T-cell (primary cell): ENCODE measurements around the gene RFX2. TPM values are rescaled to one million over a fixed set of nuclear protein-coding genes. Genes with fewer than 3 reads are reported as not detected.
A peak's percentile ranks its signal among the peaks of the same experiment; 100 is the strongest.

ENCODE experiments used
- ATAC-seq, 4 experiments: fragments of 200-7000 bp in 3 of 4; fragments of 150-1000 bp in 1 of 4; cut with Tn5 transposase; replicated peaks in 1 of 4; 1 replicate in 3 of 4; 2 replicates in 1 of 4; pipeline ENCODE4 v1.10.0; 2021; ENCODE audit warnings: moderate library complexity in 3 of 4, mild to moderate bottlenecking in 2 of 4, moderate number of reproducible peaks in 1 of 4
- CTCF ChIA-PET, 2 donors: fragments of 300-600 bp; sonication (Branson Sonifier 250); formaldehyde crosslinking; loops; one replicate each; lab custom pipeline; 2022; ENCODE audit warnings: antibody characterized with exemption in 2 of 2; lab: Charles Lee
- POLR2A ChIA-PET, 2 donors: fragments of 300-600 bp; sonication (Branson Sonifier 250); formaldehyde crosslinking; loops; one replicate each; lab custom pipeline; 2022; ENCODE audit warnings: antibody characterized with exemption in 2 of 2; lab: Charles Lee
- DNase-seq, 35 experiments: peaks; one replicate each; pipeline versions ENCODE4 v3.0.0 to v3.0.0-alpha.2; 2013 to 2023
- H3K27ac ChIP-seq: one replicate; pipeline ENCODE4 v1.5.1; 2013; ENCODE audit warnings: low read length
- H3K27me3 ChIP-seq, 2 experiments: replicated peaks in 1 of 2; 1 replicate in 1 of 2; 2 replicates in 1 of 2; pipeline versions ENCODE4 v1.6.1 to v1.7.0; 2013; ENCODE audit warnings: low read length in 1 of 2, mixed read lengths in 1 of 2; ENCODE audit not compliant: control insufficient read depth in 2 of 2, insufficient read depth in 2 of 2; ENCODE audit errors: extremely low read depth in 1 of 2
- H3K36me3 ChIP-seq, 2 donors: 1 replicate in 1 of 2; 2 replicates in 1 of 2; pipeline versions ENCODE4 v1.6.1 to v1.7.0; 2013; ENCODE audit warnings: low read length in 1 of 2; ENCODE audit not compliant: control insufficient read depth in 2 of 2, insufficient read depth in 1 of 2; ENCODE audit errors: extremely low read depth in 1 of 2
- H3K4me1 ChIP-seq, 2 experiments: 1 replicate in 1 of 2; 2 replicates in 1 of 2; pipeline versions ENCODE4 v1.6.1 to v1.7.0; 2013; ENCODE audit warnings: low read length in 2 of 2, mixed read lengths in 1 of 2; ENCODE audit not compliant: insufficient read depth in 2 of 2, control insufficient read depth in 1 of 2; ENCODE audit errors: extremely low read depth in 1 of 2
- H3K4me3 ChIP-seq, 2 donors: 1 replicate in 1 of 2; 2 replicates in 1 of 2; pipeline versions ENCODE4 v1.5.1 to v1.7.0; 2013; ENCODE audit warnings: mild to moderate bottlenecking in 2 of 2, low read length in 1 of 2, moderate library complexity in 1 of 2; ENCODE audit not compliant: control insufficient read depth in 1 of 2; ENCODE audit errors: extremely low read depth in 1 of 2
- H3K9me3 ChIP-seq: 2 replicates; pipeline ENCODE4 v1.7.0; 2013
- H3K27ac Mint-ChIP-seq, 2 donors: one replicate each; pipeline ENCODE4 v1.8.0; 2020 to 2021; ENCODE audit warnings: mild to moderate bottlenecking in 2 of 2, mixed read lengths in 2 of 2
- H3K27me3 Mint-ChIP-seq, 2 donors: one replicate each; pipeline ENCODE4 v1.8.0; 2021 to 2022; ENCODE audit warnings: mixed read lengths in 2 of 2
- H3K36me3 Mint-ChIP-seq: one replicate; pipeline ENCODE4 v1.8.0; 2021; ENCODE audit warnings: mixed read lengths
- H3K4me1 Mint-ChIP-seq, 3 donors: one replicate each; pipeline ENCODE4 v1.8.0; 2020 to 2022; ENCODE audit warnings: mixed read lengths in 3 of 3, mild to moderate bottlenecking in 1 of 3
- H3K4me3 Mint-ChIP-seq, 3 donors: one replicate each; pipeline ENCODE4 v1.8.0; 2020 to 2022; ENCODE audit warnings: mild to moderate bottlenecking in 3 of 3, mixed read lengths in 3 of 3, moderate library complexity in 3 of 3
- H3K9me3 Mint-ChIP-seq, 3 donors: one replicate each; pipeline ENCODE4 v1.8.0; 2020 to 2022; ENCODE audit warnings: mixed read lengths in 3 of 3
- WGBS: methylation state at CpG from one replicate; pipeline ENCODE4 v1.1.5; 2013; ENCODE audit warnings: missing lambda C conversion rate; ENCODE audit not compliant: insufficient coverage; 5-methylcytosine and 5-hydroxymethylcytosine counted together
- total RNA-seq, 35 experiments: library from RNA in 6 of 35; stranded (reverse) in 6 of 35; fragments of 120-200 nt in 1 of 35; gene quantifications; one replicate each; pipeline versions ENCODE4 v1.2.1 to v1.2.4 and lab custom pipeline; 2013 to 2026

RFX2 gene
- total RNA-seq, 5 donors from 2014 or later (not counting 1 experiment from before 2014, with no cell fraction given), result 4.7 to 11.6 (median 7.8) TPM

- 89% methylated on average over 5 of the region's 5 CpGs for WGBS
- Mint-ChIP-seq H3K4me1 (no peaks in the 10 kb centered on the region), H3K9me3 (no peaks in the 10 kb centered on the region), H3K4me3 (no peak overlapping the region), H3K27me3 (peaks cover 0 to 4% of the 10 kb centered on the region in 2 donors), H3K36me3 (no peaks in the 10 kb centered on the region), H3K27ac (no peak overlapping the region)
- no peak for DNase-seq
- H3K4me1 ChIP-seq, result no peaks in the 10 kb centered on the region
- H3K9me3 ChIP-seq, result no peaks in the 10 kb centered on the region
- H3K36me3 ChIP-seq, result no peaks in the 10 kb centered on the region
- ChIA-PET CTCF (no interaction called here), POLR2A (no interaction called here)
- H3K27me3 ChIP-seq, result peaks cover 0 to 19% of the 10 kb centered on the region in 2 experiments
- no peak overlapping the region for H3K4me3 ChIP-seq
- H3K27ac ChIP-seq, result no peak overlapping the region
- no peak for ATAC-seq
Observed at GRCh38 chr19:6133231-6133630, 22.9 kb upstream of the RFX2 start.

GRCh38 chr19:6132482-6132881, 22.2 kb upstream of the RFX2 start:
- Histone ChIP-seq H3K27me3 (peaks cover 0 to 19% of the 10 kb centered on the region in 2 experiments), H3K4me1 (no peaks in the 10 kb centered on the region), H3K4me3 (no peak overlapping the region), H3K36me3 (no peaks in the 10 kb centered on the region), H3K27ac (no peak overlapping the region), H3K9me3 (no peaks in the 10 kb centered on the region)
- DNase-seq, result no peak
- H3K4me3 Mint-ChIP-seq, result no peak overlapping the region
- ChIA-PET POLR2A (no interaction called here), CTCF (no interaction called here)
- H3K27ac Mint-ChIP-seq, result no peak overlapping the region
- no peaks in the 10 kb centered on the region for H3K4me1 Mint-ChIP-seq
- ATAC-seq, result no peak
- 97% methylated on average over 4 of the region's 4 CpGs for WGBS
- no peaks in the 10 kb centered on the region for H3K36me3 Mint-ChIP-seq
- no peaks in the 10 kb centered on the region for H3K27me3 Mint-ChIP-seq
- H3K9me3 Mint-ChIP-seq, result peaks cover 0 to 3% (median 2%) of the 10 kb centered on the region in 3 donors

- Histone ChIP-seq H3K36me3 (no peaks in the 10 kb centered on the region), H3K27ac (no peak overlapping the region), H3K4me3 (no peak overlapping the region), H3K27me3 (peaks cover 0 to 2% of the 10 kb centered on the region in 2 experiments), H3K9me3 (no peaks in the 10 kb centered on the region), H3K4me1 (no peaks in the 10 kb centered on the region)
- ATAC-seq (no peak), DNase-seq (no peak)
- H3K27ac Mint-ChIP-seq, result no peak overlapping the region
- H3K36me3 Mint-ChIP-seq, result no peaks in the 10 kb centered on the region
- H3K4me1 Mint-ChIP-seq, result no peaks in the 10 kb centered on the region
- WGBS, result 20% methylated on average over 1 of the region's 6 CpGs
- H3K4me3 Mint-ChIP-seq, result no peak overlapping the region
- CTCF ChIA-PET, result interaction anchor here (0.5 to 1.3 kb wide), 4 partner anchors 33 to 644 kb away, joined by 3 to 5 read pairs (median 4); partner anchors contain the start of gene VAV1 (in 1 of the 2)
- POLR2A ChIA-PET, result interaction anchor here in 1 of 2 donors (0.5 to 0.6 kb wide), 2 partner anchors 29 to 55 kb away, joined by 3 read pairs; no protein-coding TSS in a partner anchor
- H3K9me3 Mint-ChIP-seq, result peaks cover 0 to 3% (median 2%) of the 10 kb centered on the region in 3 donors
- H3K27me3 Mint-ChIP-seq, result no peaks in the 10 kb centered on the region
Observed at GRCh38 chr19:6127716-6128335, 17.5 kb upstream of the RFX2 start.

GRCh38 chr19:6126335-6126974, 16.2 kb upstream of the RFX2 start:
- Histone ChIP-seq H3K9me3 (no peaks in the 10 kb centered on the region), H3K27me3 (peaks cover 0 to 4% of the 10 kb centered on the region in 2 experiments), H3K36me3 (no peaks in the 10 kb centered on the region), H3K4me1 (no peaks in the 10 kb centered on the region), H3K27ac (no peak overlapping the region), H3K4me3 (no peak overlapping the region)
- Mint-ChIP-seq H3K9me3 (peaks cover 0 to 3% (median 2%) of the 10 kb centered on the region in 3 donors), H3K36me3 (no peaks in the 10 kb centered on the region), H3K27ac (no peak overlapping the region), H3K27me3 (no peaks in the 10 kb centered on the region), H3K4me3 (no peak overlapping the region), H3K4me1 (no peaks in the 10 kb centered on the region)
- DNase-seq, result peak in 1 of 35 experiments; percentile 55
- ChIA-PET POLR2A (no interaction called here), CTCF (interaction anchor here (0.5 to 2.2 kb wide), 12 partner anchors 54 to 756 kb away, joined by 3 to 28 read pairs (median 4); partner anchors contain the start of genes NDUFA11 (in 1 of the 2) and VMAC (in 1 of the 2))
- ATAC-seq, result peak in 3 of 4 experiments; percentile 19 to 61 (median 23)
- 52% methylated on average over 3 of the region's 3 CpGs for WGBS

GRCh38 chr19:6125571-6125989, 15.3 kb upstream of the RFX2 start:
- Mint-ChIP-seq H3K36me3 (no peaks in the 10 kb centered on the region), H3K27me3 (no peaks in the 10 kb centered on the region), H3K9me3 (peaks cover 0 to 3% (median 2%) of the 10 kb centered on the region in 3 donors), H3K4me3 (no peak overlapping the region), H3K4me1 (no peaks in the 10 kb centered on the region), H3K27ac (no peak overlapping the region)
- Histone ChIP-seq H3K36me3 (no peaks in the 10 kb centered on the region), H3K27me3 (peaks cover 0 to 5% of the 10 kb centered on the region in 2 experiments), H3K4me1 (no peaks in the 10 kb centered on the region), H3K9me3 (no peaks in the 10 kb centered on the region), H3K27ac (no peak overlapping the region), H3K4me3 (no peak overlapping the region)
- POLR2A ChIA-PET, result no interaction called here
- 0% methylated on average over 1 of the region's 6 CpGs for WGBS
- DNase-seq (peak; percentile 29 to 85 (median 56)), ATAC-seq (peak; percentile 83 to 87 (median 86))
- CTCF ChIA-PET, result interaction anchor here (0.5 to 2.2 kb wide), 10 partner anchors 58 to 755 kb away, joined by 3 to 28 read pairs (median 4); partner anchors contain the start of genes NDUFA11 (in 1 of the 2) and VMAC (in 1 of the 2)

GRCh38 chr19:6119031-6119430, 8.7 kb upstream of the RFX2 start:
- ATAC-seq (no peak), DNase-seq (no peak)
- H3K36me3 ChIP-seq, result no peaks in the 10 kb centered on the region
- ChIA-PET CTCF (no interaction called here), POLR2A (interaction anchor here (0.6 kb wide), 2 partner anchors 32 to 210 kb away, joined by 3 to 6 read pairs; no protein-coding TSS in a partner anchor)
- H3K27ac Mint-ChIP-seq, result no peak overlapping the region
- H3K36me3 Mint-ChIP-seq, result peaks cover 4% of the 10 kb centered on the region
- peaks cover 3 to 11% (median 8%) of the 10 kb centered on the region in 3 donors for H3K9me3 Mint-ChIP-seq
- no peaks in the 10 kb centered on the region for H3K4me1 ChIP-seq
- H3K4me3 ChIP-seq, result no peak overlapping the region
- peaks cover 0 to 10% of the 10 kb centered on the region in 2 experiments for H3K27me3 ChIP-seq
- H3K27me3 Mint-ChIP-seq, result peaks cover 3 to 6% of the 10 kb centered on the region in 2 donors
- H3K9me3 ChIP-seq, result no peaks in the 10 kb centered on the region
- no peaks in the 10 kb centered on the region for H3K4me1 Mint-ChIP-seq
- H3K4me3 Mint-ChIP-seq, result no peak overlapping the region
- H3K27ac ChIP-seq, result no peak overlapping the region
